Mesothelial cell of epicardium (in vitro differentiated cells): ENCODE data around the gene DCAF10. TPM values are rescaled to one million over a fixed set of nuclear protein-coding genes. Genes with fewer than 3 reads are reported as not detected.
"Not testable (repeated sequence)": the region's sequence is repeated elsewhere in the genome, so short reads cannot be mapped to it uniquely, and the experiment has no call there.

Experiments
- DNase-seq, 2 experiments: peaks; one replicate each; pipeline ENCODE4 v3.0.0; 2021; ENCODE audit warnings: low spot score in 2 of 2; ENCODE audit not compliant: unreplicated experiment in 2 of 2
- H3K27ac Mint-ChIP-seq: 2 replicates; pipeline ENCODE4 v1.8.0; 2021; ENCODE audit warnings: mixed read lengths
- H3K27me3 Mint-ChIP-seq: 2 replicates; pipeline ENCODE4 v1.8.0; 2021; ENCODE audit warnings: low read depth, mixed read lengths
- H3K36me3 Mint-ChIP-seq: 2 replicates; pipeline ENCODE4 v1.8.0; 2021; ENCODE audit warnings: mixed read lengths
- H3K4me1 Mint-ChIP-seq: 2 replicates; pipeline ENCODE4 v1.8.0; 2021; ENCODE audit warnings: mixed read lengths
- H3K4me3 Mint-ChIP-seq: 2 replicates; pipeline ENCODE4 v1.8.0; 2021; ENCODE audit warnings: mild to moderate bottlenecking, moderate library complexity, mixed read lengths
- H3K9me3 Mint-ChIP-seq: 2 replicates; pipeline ENCODE4 v1.8.0; 2021; ENCODE audit warnings: mixed read lengths
- total RNA-seq: library from RNA; stranded (reverse); gene quantifications from 3 replicates; pipeline ENCODE4 v1.2.1, GENCODE V29; 2021
- TF ChIP-seq, protein P1 (sequence below): fragments of 200-600 bp; sonication (generic); IDR thresholded peaks from one replicate; pipeline ENCODE4 v1.5.0; 2021; ENCODE audit warnings: antibody characterized with exemption; ENCODE audit not compliant: unreplicated experiment

The DCAF10 gene
- total RNA-seq, 1 donor from 2014 or later, result 30.9 TPM

- Mint-ChIP-seq H3K4me1 (no peaks in the 10 kb centered on the region), H3K4me3 (no peak overlapping the region), H3K27ac (no peak overlapping the region), H3K36me3 (peaks cover 29% of the 10 kb centered on the region), H3K9me3 (peaks cover 4% of the 10 kb centered on the region), H3K27me3 (no peaks in the 10 kb centered on the region)
- DNase-seq, result no peak
- TF ChIP-seq, protein P1, sequence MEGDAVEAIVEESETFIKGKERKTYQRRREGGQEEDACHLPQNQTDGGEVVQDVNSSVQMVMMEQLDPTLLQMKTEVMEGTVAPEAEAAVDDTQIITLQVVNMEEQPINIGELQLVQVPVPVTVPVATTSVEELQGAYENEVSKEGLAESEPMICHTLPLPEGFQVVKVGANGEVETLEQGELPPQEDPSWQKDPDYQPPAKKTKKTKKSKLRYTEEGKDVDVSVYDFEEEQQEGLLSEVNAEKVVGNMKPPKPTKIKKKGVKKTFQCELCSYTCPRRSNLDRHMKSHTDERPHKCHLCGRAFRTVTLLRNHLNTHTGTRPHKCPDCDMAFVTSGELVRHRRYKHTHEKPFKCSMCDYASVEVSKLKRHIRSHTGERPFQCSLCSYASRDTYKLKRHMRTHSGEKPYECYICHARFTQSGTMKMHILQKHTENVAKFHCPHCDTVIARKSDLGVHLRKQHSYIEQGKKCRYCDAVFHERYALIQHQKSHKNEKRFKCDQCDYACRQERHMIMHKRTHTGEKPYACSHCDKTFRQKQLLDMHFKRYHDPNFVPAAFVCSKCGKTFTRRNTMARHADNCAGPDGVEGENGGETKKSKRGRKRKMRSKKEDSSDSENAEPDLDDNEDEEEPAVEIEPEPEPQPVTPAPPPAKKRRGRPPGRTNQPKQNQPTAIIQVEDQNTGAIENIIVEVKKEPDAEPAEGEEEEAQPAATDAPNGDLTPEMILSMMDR, result no peak
These were observed 18.3 kb downstream of the DCAF10 start for GRCh38 chr9:37818849-37819248.

DNA sequence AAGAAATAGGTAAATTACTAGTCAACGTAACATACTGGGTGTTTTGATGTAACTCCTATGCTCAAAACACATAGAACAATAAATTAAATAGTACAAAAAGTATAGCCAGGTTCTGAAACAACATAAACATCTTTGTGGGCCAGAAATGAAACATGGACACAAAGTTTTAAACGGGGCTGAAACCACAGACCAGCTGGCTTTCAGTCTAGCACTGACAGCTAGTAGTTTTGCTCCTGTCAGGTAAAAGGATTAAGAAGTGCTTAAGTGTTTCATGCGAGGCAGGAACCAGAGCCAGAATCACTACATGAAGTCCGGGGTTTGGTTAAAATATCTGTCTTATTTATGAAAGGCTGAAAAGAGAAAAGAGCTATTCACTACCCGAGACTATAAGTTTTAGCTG lies 19.5 kb downstream of the DCAF10 start:
- Mint-ChIP-seq H3K27me3 (no peaks in the 10 kb centered on the region), H3K27ac (no peak overlapping the region), H3K9me3 (peaks cover 11% of the 10 kb centered on the region), H3K36me3 (peaks cover 40% of the 10 kb centered on the region), H3K4me1 (no peaks in the 10 kb centered on the region), H3K4me3 (no peak overlapping the region)
- DNase-seq, result no peak
- TF ChIP-seq, protein P1, result no peak

DNA sequence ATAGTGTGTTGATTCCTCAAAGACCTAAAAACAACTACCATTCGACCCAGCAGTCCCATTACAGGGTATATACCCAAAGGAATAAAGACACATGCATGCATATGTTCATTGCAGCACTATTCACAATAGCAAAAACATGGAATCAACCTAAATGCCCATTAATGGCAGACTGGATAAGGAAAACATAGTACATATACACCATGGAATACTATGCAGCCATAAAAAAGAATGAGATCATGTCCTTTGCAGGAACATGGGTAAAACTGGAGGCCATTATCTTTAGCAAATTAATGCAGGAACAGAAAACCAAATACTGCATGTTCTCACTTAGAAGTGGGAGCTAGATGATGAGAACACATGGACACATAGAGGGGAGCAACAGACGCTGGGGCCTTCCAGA lies 24.6 kb downstream of the DCAF10 start:
- not testable (repeated sequence) for DNase-seq, H3K27ac Mint-ChIP-seq, H3K27me3 Mint-ChIP-seq, H3K4me1 Mint-ChIP-seq, H3K4me3 Mint-ChIP-seq
- Mint-ChIP-seq H3K36me3 (peaks cover 62% of the 10 kb centered on the region), H3K9me3 (peaks cover 12% of the 10 kb centered on the region)

DNA sequence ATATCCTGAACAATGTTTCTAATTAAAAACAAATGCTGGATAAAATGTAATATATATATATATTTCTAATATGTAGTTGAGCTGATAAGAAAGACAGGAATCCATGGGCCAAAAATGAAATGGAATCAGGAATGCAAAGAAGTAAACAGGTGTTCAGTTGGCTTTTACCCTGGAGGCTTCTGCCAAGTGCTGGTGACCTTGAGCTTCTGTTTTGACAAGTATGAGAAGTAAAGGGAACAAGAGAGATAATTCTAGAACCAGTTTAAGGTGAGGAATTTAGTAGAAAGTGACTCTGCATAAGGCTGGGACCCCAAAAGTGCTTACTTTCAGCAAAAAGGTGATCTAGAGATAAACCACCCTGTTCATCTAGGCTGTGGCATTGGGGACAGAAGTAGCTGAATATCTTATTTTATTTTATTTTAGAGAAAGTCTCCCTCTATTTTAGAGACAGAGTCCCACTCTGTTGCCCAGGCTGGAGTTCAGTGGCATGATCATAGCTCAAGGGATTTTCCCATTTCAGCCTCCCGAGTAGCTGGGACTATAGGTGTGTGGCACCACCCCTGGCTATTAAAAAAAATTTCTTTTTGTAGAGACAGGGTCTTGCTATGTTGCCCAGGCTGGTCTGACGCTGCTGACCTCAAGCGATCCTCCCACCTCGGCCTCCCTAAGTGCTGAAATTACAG lies 27.0 kb downstream of the DCAF10 start:
- TF ChIP-seq, protein P1, result no peak
- Mint-ChIP-seq H3K36me3 (peaks cover 49% of the 10 kb centered on the region), H3K4me1 (no peaks in the 10 kb centered on the region), H3K4me3 (no peak overlapping the region), H3K9me3 (peaks cover 8% of the 10 kb centered on the region), H3K27me3 (no peaks in the 10 kb centered on the region), H3K27ac (no peak overlapping the region)
- DNase-seq, result no peak

GRCh38 chr9:37835821-37836220 lies 35.2 kb downstream of the DCAF10 start:
- DNase-seq, result no peak
- Mint-ChIP-seq H3K36me3 (peaks cover 14% of the 10 kb centered on the region), H3K27me3 (no peaks in the 10 kb centered on the region), H3K27ac (no peak overlapping the region), H3K4me1 (no peaks in the 10 kb centered on the region), H3K4me3 (no peak overlapping the region), H3K9me3 (no peaks in the 10 kb centered on the region)
- TF ChIP-seq, protein P1, result no peak

DNA sequence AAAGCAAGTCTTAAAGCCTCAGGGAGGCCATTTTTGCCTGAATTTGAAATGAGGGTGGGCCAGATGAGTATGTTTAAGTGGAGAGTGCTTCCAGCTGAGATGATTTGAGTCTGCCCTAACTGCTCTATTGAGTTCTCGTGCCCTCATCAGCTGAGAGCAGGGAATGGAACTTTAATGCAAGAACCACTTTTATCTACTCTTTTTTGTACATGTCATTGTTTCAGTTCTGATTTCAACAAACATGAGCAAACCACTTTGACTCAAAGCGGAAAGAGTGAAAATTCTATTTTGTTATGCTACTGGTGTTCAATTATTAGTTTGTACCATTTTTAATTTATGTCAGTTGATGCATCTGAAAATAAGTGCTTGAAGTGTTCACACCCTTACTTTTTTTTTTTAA lies 35.8 kb downstream of the DCAF10 start:
- Mint-ChIP-seq H3K27me3 (no peaks in the 10 kb centered on the region), H3K36me3 (peaks cover 14% of the 10 kb centered on the region), H3K27ac (no peak overlapping the region), H3K9me3 (no peaks in the 10 kb centered on the region), H3K4me1 (no peaks in the 10 kb centered on the region), H3K4me3 (no peak overlapping the region)
- no peak for DNase-seq
- TF ChIP-seq, protein P1, result no peak
